Caco-2 (cell line): ENCODE data around the gene ACADM. TPM values are rescaled to one million over a fixed set of nuclear protein-coding genes. Genes with fewer than 3 reads are reported as not detected.
A peak's percentile ranks its signal among the peaks of the same experiment; 100 is the strongest.

Experiments
- BruUV-seq: library from RNA; stranded (reverse); fragments of 400-500 nt; replicated peaks from 2 replicates; lab custom pipeline; 2021; lab: Mats Ljungman, UMichigan
- CTCF ChIA-PET: fragments of 300-600 bp; sonication (Branson Sonifier 250); formaldehyde crosslinking; loops from one replicate; lab custom pipeline; 2022; ENCODE audit warnings: antibody characterized with exemption; lab: Charles Lee
- POLR2A ChIA-PET: fragments of 300-600 bp; sonication (Branson Sonifier 250); formaldehyde crosslinking; loops from one replicate; lab custom pipeline; 2022; ENCODE audit warnings: antibody characterized with exemption; lab: Charles Lee
- DNase-seq, 2 experiments: peaks; one replicate each; pipeline versions ENCODE4 v3.0.0 to v3.0.0-alpha.2; 2020 to 2022
- H3K27me3 ChIP-seq: replicated peaks from 2 replicates; pipeline ENCODE4 v1.6.0; 2011; ENCODE audit warnings: low read length; ENCODE audit not compliant: control insufficient read depth, insufficient read depth
- H3K36me3 ChIP-seq: 2 replicates; pipeline ENCODE4 v1.5.1; 2011; ENCODE audit warnings: low read length; ENCODE audit not compliant: control insufficient read depth, insufficient read depth
- H3K4me1 ChIP-seq: fragments of 250-450 bp; sonication (Bioruptor Pico); 2 replicates; pipeline ENCODE4 v1.5.1; 2020; ENCODE audit warnings: mild to moderate bottlenecking
- H3K4me3 ChIP-seq: 2 replicates; pipeline ENCODE4 v1.5.1; 2011; ENCODE audit warnings: low read depth, mild to moderate bottlenecking, control low read depth, low read length
- H3K9me3 ChIP-seq: fragments of 250-450 bp; sonication (Bioruptor Pico); 2 replicates; pipeline ENCODE4 v1.5.1; 2020; ENCODE audit warnings: mild to moderate bottlenecking, moderate library complexity
- H3K27ac Mint-ChIP-seq: one replicate; pipeline ENCODE4 v1.8.0; 2022; ENCODE audit warnings: mixed read lengths; ENCODE audit not compliant: unreplicated experiment
- H3K27me3 Mint-ChIP-seq: one replicate; pipeline ENCODE4 v1.8.0; 2022; ENCODE audit warnings: mixed read lengths; ENCODE audit not compliant: insufficient read depth, unreplicated experiment
- H3K36me3 Mint-ChIP-seq: one replicate; pipeline ENCODE4 v1.8.0; 2022; ENCODE audit warnings: mild to moderate bottlenecking, mixed read lengths; ENCODE audit not compliant: insufficient read depth, unreplicated experiment
- H3K4me1 Mint-ChIP-seq: one replicate; pipeline ENCODE4 v1.8.0; 2022; ENCODE audit warnings: low read depth, mixed read lengths; ENCODE audit not compliant: unreplicated experiment
- H3K4me3 Mint-ChIP-seq: one replicate; pipeline ENCODE4 v1.8.0; 2022; ENCODE audit warnings: mild to moderate bottlenecking, moderate library complexity, mixed read lengths; ENCODE audit not compliant: unreplicated experiment
- H3K9me3 Mint-ChIP-seq: one replicate; pipeline ENCODE4 v1.8.0; 2022; ENCODE audit warnings: mixed read lengths; ENCODE audit not compliant: unreplicated experiment
- CTCF ChIP-seq, 2 experiments: fragments of 200-600 bp in 1 of 2; IDR thresholded peaks; 1 replicate in 1 of 2; 2 replicates in 1 of 2; pipeline versions ENCODE4 v1.5.1 to v1.8.0; 2011 to 2022; ENCODE audit warnings: antibody characterized with exemption in 1 of 2, control low read depth in 1 of 2, inconsistent platforms in 1 of 2, low read depth in 1 of 2, low read length in 1 of 2, mild to moderate bottlenecking in 1 of 2, moderate library complexity in 1 of 2; ENCODE audit not compliant: insufficient read depth in 1 of 2, severe bottlenecking in 1 of 2, unreplicated experiment in 1 of 2
- intact Hi-C: fragments of 100-400 bp; cut with micrococcal nuclease; formaldehyde crosslinking; loops from one replicate; pipeline ENCODE4 v1.10.0; 2022; ENCODE audit not compliant: unreplicated experiment
- total RNA-seq: library from RNA; stranded (reverse); gene quantifications from 2 replicates; pipeline ENCODE4 v1.2.3, GENCODE V29; 2022

The ACADM gene
- total RNA-seq, 1 experiment from 2014 or later: 44.4 TPM

GRCh38 chr1:75785320-75785982 is 60.9 kb downstream of the ACADM start:
- POLR2A ChIA-PET: interaction anchor here (0.5 to 0.6 kb wide), 2 partner anchors 55 to 676 kb away, joined by 3 read pairs; no protein-coding TSS in a partner anchor

GRCh38 chr1:75785983-75786853 is 61.7 kb downstream of the ACADM start, which contains the start of gene RABGGTB:
RABGGTB (plus strand) TSS chr1:75786256; CDS start chr1:75786272, 16 bp downstream.
- intact Hi-C loops: loop anchor here (2.0 to 10.0 kb wide), 4 partner anchors 56 to 521 kb away; partner anchors contain the start of gene ACADM
- ChIA-PET POLR2A (interaction anchor here (0.6 to 0.7 kb wide), 2 partner anchors 16 to 56 kb away, joined by 3 read pairs; no protein-coding TSS in a partner anchor), CTCF (no interaction called here)

More at GRCh38 chr1:75785320-75785982, 60.9 kb downstream of the ACADM start:
- Histone ChIP-seq H3K36me3 (no peaks in the 10 kb centered on the region; the same call in 1 of the 2 replicates), H3K27me3 (no peaks in the 10 kb centered on the region), H3K9me3 (no peaks in the 10 kb centered on the region), H3K4me3 (peak overlapping the region; percentile 35), H3K4me1 (peaks cover 20% of the 10 kb centered on the region)
- Mint-ChIP-seq H3K4me3 (peak overlapping the region; percentile 98), H3K36me3 (peaks cover 47% of the 10 kb centered on the region), H3K4me1 (peaks cover 6% of the 10 kb centered on the region), H3K27ac (peak overlapping the region; percentile 97), H3K9me3 (peaks cover 4% of the 10 kb centered on the region), H3K27me3 (no peaks in the 10 kb centered on the region)
- no peak for DNase-seq
- CTCF ChIA-PET: no interaction called here
- no peak for TF ChIP-seq CTCF (IDR thresholded peaks at IDR 0.05; ENCODE audit: insufficient read depth in 1 of 2, low read depth in 1 of 2, low read length in 1 of 2, severe bottlenecking in 1 of 2, unreplicated experiment in 1 of 2)
- intact Hi-C loops: loop anchor here (5.0 to 10.0 kb wide), 3 partner anchors 57 to 521 kb away; no protein-coding TSS in a partner anchor
- TSS peak; percentile 99 for BruUV-seq

More at GRCh38 chr1:75785983-75786853, 61.7 kb downstream of the ACADM start, which contains the start of gene RABGGTB:
- peak; percentile 93 to 94 for DNase-seq
- H3K27me3 Mint-ChIP-seq: no peaks in the 10 kb centered on the region
- TF ChIP-seq CTCF (IDR thresholded peaks at IDR 0.05; ENCODE audit: insufficient read depth in 1 of 2, low read depth in 1 of 2, low read length in 1 of 2, severe bottlenecking in 1 of 2, unreplicated experiment in 1 of 2): no peak
- no peaks in the 10 kb centered on the region for H3K9me3 ChIP-seq
- no peaks in the 10 kb centered on the region; the same call in 1 of the 2 replicates for H3K36me3 ChIP-seq
- H3K4me3 ChIP-seq: peak within 1 kb of the TSS; percentile 60
- H3K36me3 Mint-ChIP-seq: peaks cover 55% of the 10 kb centered on the region
- H3K4me3 Mint-ChIP-seq: peak within 1 kb of the TSS; percentile 98
- peaks cover 24% of the 10 kb centered on the region for H3K4me1 ChIP-seq
- no peaks in the 10 kb centered on the region for H3K27me3 ChIP-seq
- peaks cover 6% of the 10 kb centered on the region for H3K4me1 Mint-ChIP-seq
- H3K27ac Mint-ChIP-seq: peak within 1 kb of the TSS; percentile 97
- BruUV-seq: TSS peak; percentile 67
- no peaks in the 10 kb centered on the region for H3K9me3 Mint-ChIP-seq
